SK-N-SH (cell line): ENCODE measurements around the gene MINDY2.

ENCODE experiments used
- EP300 ChIP-seq, 2 experiments: IDR thresholded peaks; 2 replicates each; pipeline versions ENCODE4 v1.4.0 to v1.6.1; 2012; ENCODE audit warnings: borderline replicate concordance in 1 of 2, low read depth in 1 of 2, low read length in 1 of 2
- FOXM1 ChIP-seq: IDR thresholded peaks from 2 replicates; pipeline ENCODE4 v1.4.0; 2012; ENCODE audit warnings: low read depth, mild to moderate bottlenecking
- JUND ChIP-seq: IDR thresholded peaks from 2 replicates; pipeline ENCODE4 v1.4.0; 2012
- TF ChIP-seq, protein P1 (sequence below): fragments of 200-600 bp; sonication (generic); IDR thresholded peaks from 2 replicates; pipeline ENCODE4 v1.6.1; 2017; ENCODE audit warnings: antibody characterized with exemption, mild to moderate bottlenecking, moderate library complexity

DNA sequence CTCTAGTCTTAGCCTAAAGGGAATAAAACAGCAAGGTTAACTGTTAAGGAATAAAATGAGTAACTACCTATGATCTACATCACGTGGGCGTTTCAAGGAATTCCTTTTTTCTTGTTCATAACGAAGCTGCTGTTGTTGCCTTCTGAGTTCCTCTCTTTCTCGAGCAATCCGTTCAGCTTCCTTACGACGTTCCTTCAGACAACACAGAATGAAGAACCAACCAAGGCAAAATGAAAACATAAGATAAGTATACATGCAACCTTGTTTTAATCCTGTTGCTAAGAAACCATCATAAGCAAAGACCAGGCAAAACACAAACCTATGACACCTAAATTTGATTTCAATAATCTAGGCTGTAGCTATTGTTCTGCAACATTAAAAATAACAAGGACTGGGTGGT, 118.3 kb downstream of the MINDY2 start:
- TF ChIP-seq JUND = no peak
- no peak for TF ChIP-seq FOXM1
- TF ChIP-seq, protein P1, sequence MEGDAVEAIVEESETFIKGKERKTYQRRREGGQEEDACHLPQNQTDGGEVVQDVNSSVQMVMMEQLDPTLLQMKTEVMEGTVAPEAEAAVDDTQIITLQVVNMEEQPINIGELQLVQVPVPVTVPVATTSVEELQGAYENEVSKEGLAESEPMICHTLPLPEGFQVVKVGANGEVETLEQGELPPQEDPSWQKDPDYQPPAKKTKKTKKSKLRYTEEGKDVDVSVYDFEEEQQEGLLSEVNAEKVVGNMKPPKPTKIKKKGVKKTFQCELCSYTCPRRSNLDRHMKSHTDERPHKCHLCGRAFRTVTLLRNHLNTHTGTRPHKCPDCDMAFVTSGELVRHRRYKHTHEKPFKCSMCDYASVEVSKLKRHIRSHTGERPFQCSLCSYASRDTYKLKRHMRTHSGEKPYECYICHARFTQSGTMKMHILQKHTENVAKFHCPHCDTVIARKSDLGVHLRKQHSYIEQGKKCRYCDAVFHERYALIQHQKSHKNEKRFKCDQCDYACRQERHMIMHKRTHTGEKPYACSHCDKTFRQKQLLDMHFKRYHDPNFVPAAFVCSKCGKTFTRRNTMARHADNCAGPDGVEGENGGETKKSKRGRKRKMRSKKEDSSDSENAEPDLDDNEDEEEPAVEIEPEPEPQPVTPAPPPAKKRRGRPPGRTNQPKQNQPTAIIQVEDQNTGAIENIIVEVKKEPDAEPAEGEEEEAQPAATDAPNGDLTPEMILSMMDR = no peak
- TF ChIP-seq EP300 (IDR thresholded peaks at IDR 0.05; ENCODE audit: borderline replicate concordance in 1 of 2, low read depth in 1 of 2, low read length in 1 of 2) = no peak
